NCI-H2196 (cell line): ENCODE data around the gene KDM3A.

Experiments
- DNase-seq: peaks from one replicate; lab custom pipeline; 2025; ENCODE audit not compliant: unreplicated experiment; lab: John Stamatoyannopoulos, UW

The KDM3A gene

GRCh38 chr2:86512892-86513291, 71.7 kb downstream of the KDM3A start:
- no peak for DNase-seq

GRCh38 chr2:86513948-86514660, 72.9 kb downstream of the KDM3A start:
- no peak for DNase-seq

GRCh38 chr2:86518481-86518880, 77.3 kb downstream of the KDM3A start:
- no peak for DNase-seq

GRCh38 chr2:86519349-86519748, 78.2 kb downstream of the KDM3A start:
- no peak for DNase-seq

- no peak for DNase-seq
These were observed 79.0 kb downstream of the KDM3A start for GRCh38 chr2:86520153-86520552.

- no peak for DNase-seq
These were observed 80.8 kb downstream of the KDM3A start for GRCh38 chr2:86521922-86522321.

GRCh38 chr2:86522711-86523110, 81.5 kb downstream of the KDM3A start:
- DNase-seq: no peak

GRCh38 chr2:86523491-86523890, 82.3 kb downstream of the KDM3A start:
- no peak for DNase-seq

- no peak for DNase-seq
These were observed 84.5 kb downstream of the KDM3A start for GRCh38 chr2:86525421-86526340.

- DNase-seq: no peak
These were observed 92.4 kb downstream of the KDM3A start for GRCh38 chr2:86533589-86533988.

- DNase-seq: no peak
These were observed 100.2 kb downstream of the KDM3A start for GRCh38 chr2:86541334-86541733.
